Vagina (tissue), 2 donors: ENCODE results near the gene P2RY14. TPM values are rescaled to one million over a fixed set of nuclear protein-coding genes. Genes with fewer than 3 reads are reported as not detected.

Experiments used
- DNase-seq, 2 donors: peaks; one replicate each; pipeline ENCODE4 v3.0.0-alpha.2; 2017; ENCODE audit errors: extremely low spot score in 2 of 2
- H3K27ac ChIP-seq: fragments of 200-600 bp; sonication (generic); one replicate; pipeline ENCODE4 v1.5.1; 2019
- H3K27me3 ChIP-seq: fragments of 200-600 bp; sonication (generic); one replicate; pipeline ENCODE4 v1.5.1; 2019
- H3K36me3 ChIP-seq, 2 donors: fragments of 200-600 bp; sonication (generic); one replicate each; pipeline ENCODE4 v1.5.1; 2017 to 2019
- H3K4me1 ChIP-seq: fragments of 200-600 bp; sonication (generic); one replicate; pipeline ENCODE4 v1.5.1; 2019
- H3K4me3 ChIP-seq, 2 donors: fragments of 200-600 bp; sonication (generic); 1 replicate in 1 of 2; 2 replicates in 1 of 2; pipeline ENCODE4 v1.5.1; 2016 to 2019
- H3K9me3 ChIP-seq: fragments of 200-600 bp; sonication (generic); one replicate; pipeline ENCODE4 v1.5.1; 2019
- POLR2A ChIP-seq, 2 donors: fragments of 450-650 bp; IDR thresholded peaks; one replicate each; pipeline ENCODE4 v1.6.1; 2017; ENCODE audit warnings: antibody characterized with exemption in 2 of 2, mild to moderate bottlenecking in 2 of 2, moderate library complexity in 2 of 2
- POLR2AphosphoS5 ChIP-seq, 2 donors: sonication (generic); formaldehyde crosslinking; IDR thresholded peaks; one replicate each; pipeline ENCODE4 v1.9.0; 2017; ENCODE audit warnings: antibody characterized with exemption in 2 of 2, mild to moderate bottlenecking in 2 of 2, low read depth in 1 of 2; ENCODE audit not compliant: insufficient read depth in 1 of 2
- intact Hi-C: fragments of 100-400 bp; cut with DNase I; formaldehyde crosslinking; loops from one replicate; pipeline ENCODE4 v1.15.1; 2023
- total RNA-seq: library from RNA; depleted of rRNA; stranded (reverse); fragments of >200 nt; gene quantifications from one replicate; pipeline ENCODE4 v1.2.3, GENCODE V29; 2016
- TF ChIP-seq, protein P1 (sequence below), 3 experiments: fragments of 450-650 bp in 2 of 3; fragments of 200-600 bp in 1 of 3; sonication (generic) in 1 of 3; IDR thresholded peaks; one replicate each; pipeline ENCODE4 v1.5.1; 2017 to 2019; ENCODE audit warnings: antibody characterized with exemption in 3 of 3, mild to moderate bottlenecking in 2 of 3, moderate library complexity in 2 of 3

The P2RY14 gene
- total RNA-seq, 1 donor from 2014 or later: 0.49 TPM

GRCh38 chr3:151282921-151283320 is 4.6 kb upstream of the P2RY14 start:
- Histone ChIP-seq H3K27ac (peak overlapping the region; percentile 10), H3K36me3 (no peaks in the 10 kb centered on the region)

GRCh38 chr3:151281671-151282324 is 3.5 kb upstream of the P2RY14 start:
- Histone ChIP-seq H3K36me3 (no peaks in the 10 kb centered on the region), H3K27ac (no peak overlapping the region), H3K9me3 (no peaks in the 10 kb centered on the region), H3K27me3 (no peaks in the 10 kb centered on the region), H3K4me3 (no peak overlapping the region), H3K4me1 (peaks cover 11% of the 10 kb centered on the region)
- DNase-seq: no peak
- intact Hi-C loops: loop anchor here (10.0 kb wide), 1 partner anchor 57 kb away; no protein-coding TSS in a partner anchor
- no peak for TF ChIP-seq POLR2A (IDR thresholded peaks at IDR 0.05)
- TF ChIP-seq, protein P1, sequence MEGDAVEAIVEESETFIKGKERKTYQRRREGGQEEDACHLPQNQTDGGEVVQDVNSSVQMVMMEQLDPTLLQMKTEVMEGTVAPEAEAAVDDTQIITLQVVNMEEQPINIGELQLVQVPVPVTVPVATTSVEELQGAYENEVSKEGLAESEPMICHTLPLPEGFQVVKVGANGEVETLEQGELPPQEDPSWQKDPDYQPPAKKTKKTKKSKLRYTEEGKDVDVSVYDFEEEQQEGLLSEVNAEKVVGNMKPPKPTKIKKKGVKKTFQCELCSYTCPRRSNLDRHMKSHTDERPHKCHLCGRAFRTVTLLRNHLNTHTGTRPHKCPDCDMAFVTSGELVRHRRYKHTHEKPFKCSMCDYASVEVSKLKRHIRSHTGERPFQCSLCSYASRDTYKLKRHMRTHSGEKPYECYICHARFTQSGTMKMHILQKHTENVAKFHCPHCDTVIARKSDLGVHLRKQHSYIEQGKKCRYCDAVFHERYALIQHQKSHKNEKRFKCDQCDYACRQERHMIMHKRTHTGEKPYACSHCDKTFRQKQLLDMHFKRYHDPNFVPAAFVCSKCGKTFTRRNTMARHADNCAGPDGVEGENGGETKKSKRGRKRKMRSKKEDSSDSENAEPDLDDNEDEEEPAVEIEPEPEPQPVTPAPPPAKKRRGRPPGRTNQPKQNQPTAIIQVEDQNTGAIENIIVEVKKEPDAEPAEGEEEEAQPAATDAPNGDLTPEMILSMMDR (IDR thresholded peaks at IDR 0.05): no peak
- TF ChIP-seq POLR2AphosphoS5 (IDR thresholded peaks at IDR 0.05; ENCODE audit: insufficient read depth in 1 of 2, low read depth in 1 of 2): no peak

More at GRCh38 chr3:151282921-151283320, 4.6 kb upstream of the P2RY14 start:
- peaks cover 11% of the 10 kb centered on the region for H3K4me1 ChIP-seq
- H3K27me3 ChIP-seq: no peaks in the 10 kb centered on the region
- no peak overlapping the region for H3K4me3 ChIP-seq
- intact Hi-C loops: loop anchor here (10.0 kb wide), 1 partner anchor 58 kb away; no protein-coding TSS in a partner anchor
- H3K9me3 ChIP-seq: no peaks in the 10 kb centered on the region
- no peak for DNase-seq
- TF ChIP-seq, protein P1 (IDR thresholded peaks at IDR 0.05): peak; percentile 46 to 81 (median 78)
- TF ChIP-seq POLR2A (IDR thresholded peaks at IDR 0.05): no peak

DNA sequence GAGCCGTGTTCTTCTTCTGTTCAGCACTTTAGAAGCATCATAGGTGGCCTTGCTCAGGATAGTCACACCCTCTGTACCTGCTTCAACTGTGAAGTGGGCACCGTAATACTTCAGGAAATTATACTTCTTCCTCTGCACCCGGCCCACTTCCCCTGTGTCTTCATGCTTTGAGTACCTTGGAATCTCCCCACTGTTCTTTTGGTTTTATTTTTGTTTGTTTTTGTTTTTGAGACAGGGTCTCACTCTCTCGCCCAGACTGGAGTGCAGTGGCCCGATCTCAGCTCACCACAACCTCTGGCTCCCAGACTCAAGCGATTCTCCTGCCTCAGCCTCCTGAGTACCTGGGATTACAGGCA is 1.7 kb downstream of the P2RY14 start:
- H3K36me3 ChIP-seq: no peaks in the 10 kb centered on the region
- intact Hi-C loops: no loop called here
- no peak overlapping the region for H3K4me3 ChIP-seq
- DNase-seq: no peak
- TF ChIP-seq POLR2AphosphoS5 (IDR thresholded peaks at IDR 0.05; ENCODE audit: insufficient read depth in 1 of 2, low read depth in 1 of 2) (no peak), POLR2A (IDR thresholded peaks at IDR 0.05) (no peak)
- TF ChIP-seq, protein P1 (IDR thresholded peaks at IDR 0.05): no peak
- H3K27me3 ChIP-seq: no peaks in the 10 kb centered on the region
- no peak overlapping the region for H3K27ac ChIP-seq
- H3K9me3 ChIP-seq: no peaks in the 10 kb centered on the region
- H3K4me1 ChIP-seq: no peaks in the 10 kb centered on the region

DNA sequence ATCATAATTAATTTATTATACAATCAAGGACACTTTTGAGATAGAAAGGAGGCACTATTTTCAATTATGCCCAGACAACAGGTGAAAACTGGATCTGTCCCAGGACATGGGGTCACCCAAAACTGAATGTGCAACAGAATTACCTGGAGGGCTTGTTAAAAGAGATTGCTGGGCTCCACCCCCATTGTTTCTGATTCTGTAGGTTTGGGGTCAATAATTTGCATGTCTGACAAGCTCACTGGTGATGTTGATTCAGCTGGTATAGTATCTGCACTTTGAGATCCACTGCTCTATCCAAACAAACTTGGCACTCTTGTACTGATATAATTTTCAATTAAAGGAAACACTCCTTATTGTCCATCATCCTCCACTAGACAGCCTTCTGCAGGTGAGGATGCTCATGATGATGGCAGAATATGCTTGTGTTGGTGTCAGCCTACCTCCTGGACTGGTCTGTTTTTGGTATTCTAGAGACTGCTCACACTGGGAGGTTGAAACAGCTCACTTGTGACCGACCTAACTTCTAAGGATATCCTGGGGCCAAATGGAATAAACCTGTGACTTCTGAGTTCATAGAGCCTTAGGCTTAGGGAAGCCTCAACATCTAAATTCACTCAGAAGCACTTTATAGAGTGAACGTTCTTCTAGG is 2.2 kb downstream of the P2RY14 start:
- no peaks in the 10 kb centered on the region for H3K9me3 ChIP-seq
- DNase-seq: no peak
- intact Hi-C loops: no loop called here
- H3K4me1 ChIP-seq: no peaks in the 10 kb centered on the region
- no peaks in the 10 kb centered on the region for H3K27me3 ChIP-seq
- H3K4me3 ChIP-seq: no peak overlapping the region
- no peak overlapping the region for H3K27ac ChIP-seq
- no peaks in the 10 kb centered on the region for H3K36me3 ChIP-seq
- TF ChIP-seq POLR2A (IDR thresholded peaks at IDR 0.05) (no peak), POLR2AphosphoS5 (IDR thresholded peaks at IDR 0.05; ENCODE audit: insufficient read depth in 1 of 2, low read depth in 1 of 2) (no peak)
- TF ChIP-seq, protein P1 (IDR thresholded peaks at IDR 0.05): no peak

- DNase-seq: no peak
- H3K4me1 ChIP-seq: no peaks in the 10 kb centered on the region
- H3K27ac ChIP-seq: no peak overlapping the region
- no peaks in the 10 kb centered on the region for H3K27me3 ChIP-seq
- no peak overlapping the region for H3K4me3 ChIP-seq
- no peaks in the 10 kb centered on the region for H3K9me3 ChIP-seq
- no peaks in the 10 kb centered on the region for H3K36me3 ChIP-seq
- intact Hi-C loops: no loop called here
- TF ChIP-seq, protein P1 (IDR thresholded peaks at IDR 0.05): no peak
- TF ChIP-seq POLR2A (IDR thresholded peaks at IDR 0.05): no peak
- no peak for TF ChIP-seq POLR2AphosphoS5 (IDR thresholded peaks at IDR 0.05; ENCODE audit: insufficient read depth in 1 of 2, low read depth in 1 of 2)
These were observed 3.3 kb downstream of the P2RY14 start for GRCh38 chr3:151275091-151275490.
